Measurements from ENCODE around the gene CFDP1.

The CFDP1 gene

GRCh38 chr16:75267631-75268264 lies 165.6 kb downstream of the CFDP1 start:
- DNase-seq (ENCODE audit: low spot score) (peak; percentile 93), FAIRE-seq (peak; percentile 52)

- FAIRE-seq (no peak), DNase-seq (ENCODE audit: low spot score) (no peak)
Measured at GRCh38 chr16:75266738-75267630, 166.3 kb downstream of the CFDP1 start.

GRCh38 chr16:75265911-75266701 lies 167.2 kb downstream of the CFDP1 start:
- DNase-seq (ENCODE audit: low spot score) (peak; percentile 88), FAIRE-seq (peak; percentile 42)

GRCh38 chr16:75264999-75265910 lies 168.0 kb downstream of the CFDP1 start:
- DNase-seq (ENCODE audit: low spot score) (no peak), FAIRE-seq (no peak)

GRCh38 chr16:75264457-75264998 lies 168.8 kb downstream of the CFDP1 start:
- DNase-seq (ENCODE audit: low spot score) (no peak), FAIRE-seq (no peak)

GRCh38 chr16:75263963-75264445 lies 169.3 kb downstream of the CFDP1 start:
- FAIRE-seq (no peak), DNase-seq (ENCODE audit: low spot score) (no peak)

GRCh38 chr16:75263291-75263962 lies 169.9 kb downstream of the CFDP1 start:
- DNase-seq (ENCODE audit: low spot score): no peak
- FAIRE-seq: no peak

- no peak for DNase-seq (ENCODE audit: low spot score)
Measured at GRCh38 chr16:75262800-75263127, 170.5 kb downstream of the CFDP1 start.

GRCh38 chr16:75262104-75262799 lies 171.1 kb downstream of the CFDP1 start:
- no peak for FAIRE-seq
- DNase-seq (ENCODE audit: low spot score): no peak

More at GRCh38 chr16:75262800-75263127, 170.5 kb downstream of the CFDP1 start:
- FAIRE-seq: no peak

GRCh38 chr16:75261590-75262078 lies 171.7 kb downstream of the CFDP1 start:
- DNase-seq (ENCODE audit: low spot score) (no peak), FAIRE-seq (no peak)

- FAIRE-seq (no peak), DNase-seq (ENCODE audit: low spot score) (no peak)
Measured at GRCh38 chr16:75260851-75261589, 172.3 kb downstream of the CFDP1 start.

GRCh38 chr16:75258807-75259141 lies 174.5 kb downstream of the CFDP1 start:
- DNase-seq (ENCODE audit: low spot score): no peak
- FAIRE-seq: no peak

- DNase-seq (ENCODE audit: low spot score) (no peak), FAIRE-seq (peak; percentile 20)
Measured at GRCh38 chr16:75257886-75258806, 175.2 kb downstream of the CFDP1 start.

GRCh38 chr16:75256696-75257343 lies 176.5 kb downstream of the CFDP1 start:
- DNase-seq (ENCODE audit: low spot score) (no peak), FAIRE-seq (no peak)

- DNase-seq (ENCODE audit: low spot score): no peak
- FAIRE-seq: no peak
Measured at GRCh38 chr16:75256059-75256571, 177.2 kb downstream of the CFDP1 start.

- peak; percentile 75 for DNase-seq (ENCODE audit: low spot score)
- peak; percentile 75 for FAIRE-seq
Measured at GRCh38 chr16:75254359-75254837, 178.9 kb downstream of the CFDP1 start.
